ENCODE measurements around the gene LRRC25. TPM values are rescaled to one million over a fixed set of nuclear protein-coding genes. Genes with fewer than 3 reads are reported as not detected.
A peak's percentile ranks its signal among the peaks of the same experiment; 100 is the strongest.

LRRC25 gene
- total RNA-seq, 1 donor from 2014 or later: not detected

DNA sequence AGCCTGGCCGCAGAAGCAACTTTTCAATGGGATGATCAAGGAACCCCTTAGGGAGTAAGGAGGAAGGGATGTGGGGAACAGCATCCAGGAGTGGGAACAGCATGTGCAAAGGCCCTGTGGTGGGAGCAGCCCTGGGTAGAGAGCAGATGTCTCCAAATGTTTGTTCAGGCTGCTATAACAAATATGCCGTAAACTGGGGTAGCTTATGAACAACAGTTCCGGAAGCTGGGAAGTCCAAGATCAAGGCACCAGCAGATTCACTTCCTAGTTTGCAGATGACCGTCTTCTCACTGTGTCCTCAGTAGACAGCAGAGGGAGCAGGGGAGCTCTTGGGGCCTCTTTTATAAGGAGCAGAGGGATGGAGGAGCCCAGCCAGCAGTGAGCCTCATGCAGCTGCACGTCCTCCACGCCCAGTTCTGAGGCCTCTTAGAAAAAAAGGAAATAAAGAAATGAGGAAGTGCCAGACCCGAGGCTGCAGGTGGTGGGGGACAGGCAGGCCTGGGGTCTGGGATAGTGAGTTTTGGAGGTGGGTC, 4.2 kb upstream of the LRRC25 start:
- TF ChIP-seq, protein P1, sequence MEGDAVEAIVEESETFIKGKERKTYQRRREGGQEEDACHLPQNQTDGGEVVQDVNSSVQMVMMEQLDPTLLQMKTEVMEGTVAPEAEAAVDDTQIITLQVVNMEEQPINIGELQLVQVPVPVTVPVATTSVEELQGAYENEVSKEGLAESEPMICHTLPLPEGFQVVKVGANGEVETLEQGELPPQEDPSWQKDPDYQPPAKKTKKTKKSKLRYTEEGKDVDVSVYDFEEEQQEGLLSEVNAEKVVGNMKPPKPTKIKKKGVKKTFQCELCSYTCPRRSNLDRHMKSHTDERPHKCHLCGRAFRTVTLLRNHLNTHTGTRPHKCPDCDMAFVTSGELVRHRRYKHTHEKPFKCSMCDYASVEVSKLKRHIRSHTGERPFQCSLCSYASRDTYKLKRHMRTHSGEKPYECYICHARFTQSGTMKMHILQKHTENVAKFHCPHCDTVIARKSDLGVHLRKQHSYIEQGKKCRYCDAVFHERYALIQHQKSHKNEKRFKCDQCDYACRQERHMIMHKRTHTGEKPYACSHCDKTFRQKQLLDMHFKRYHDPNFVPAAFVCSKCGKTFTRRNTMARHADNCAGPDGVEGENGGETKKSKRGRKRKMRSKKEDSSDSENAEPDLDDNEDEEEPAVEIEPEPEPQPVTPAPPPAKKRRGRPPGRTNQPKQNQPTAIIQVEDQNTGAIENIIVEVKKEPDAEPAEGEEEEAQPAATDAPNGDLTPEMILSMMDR (conservative IDR thresholded peaks at IDR 0.05): peak; percentile 54
- Mint-ChIP-seq H3K36me3 (ENCODE audit: low read depth) (no peaks in the 10 kb centered on the region), H3K27me3 (ENCODE audit: low read depth) (peaks cover 15% of the 10 kb centered on the region), H3K4me1 (peaks cover 4% of the 10 kb centered on the region), H3K27ac (ENCODE audit: unreplicated experiment) (no peak overlapping the region), H3K4me3 (no peak overlapping the region), H3K9me3 (no peaks in the 10 kb centered on the region)
- no peak for DNase-seq (ENCODE audit: low read depth, low spot score)

DNA sequence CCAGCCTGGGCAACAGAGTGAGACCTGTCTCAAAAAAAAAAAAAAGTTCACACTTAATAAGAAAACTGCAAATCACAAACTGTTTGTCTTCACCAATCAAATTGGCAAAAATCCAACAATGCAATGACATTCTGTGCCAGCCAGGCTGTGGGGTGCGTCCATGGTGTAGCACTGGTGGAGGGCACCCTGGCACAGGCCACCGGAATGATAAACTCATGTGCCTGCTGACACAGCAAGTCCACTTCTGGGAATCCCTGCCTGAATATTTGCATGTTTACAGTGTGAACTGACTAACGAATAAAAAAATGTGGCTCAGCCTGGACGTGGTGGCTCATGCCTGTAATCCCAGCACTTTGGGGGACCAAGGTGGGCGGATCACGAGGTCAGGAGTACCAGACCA, 1.6 kb upstream of the LRRC25 start:
- no peak for DNase-seq (ENCODE audit: low read depth, low spot score)
- H3K9me3 Mint-ChIP-seq: no peaks in the 10 kb centered on the region
- TF ChIP-seq, protein P1 (conservative IDR thresholded peaks at IDR 0.05): no peak
- no peak overlapping the region for H3K27ac Mint-ChIP-seq (ENCODE audit: unreplicated experiment)
- peaks cover 15% of the 10 kb centered on the region for H3K27me3 Mint-ChIP-seq (ENCODE audit: low read depth)
- peaks cover 4% of the 10 kb centered on the region for H3K4me1 Mint-ChIP-seq
- no peaks in the 10 kb centered on the region for H3K36me3 Mint-ChIP-seq (ENCODE audit: low read depth)
- H3K4me3 Mint-ChIP-seq: no peak overlapping the region

DNA sequence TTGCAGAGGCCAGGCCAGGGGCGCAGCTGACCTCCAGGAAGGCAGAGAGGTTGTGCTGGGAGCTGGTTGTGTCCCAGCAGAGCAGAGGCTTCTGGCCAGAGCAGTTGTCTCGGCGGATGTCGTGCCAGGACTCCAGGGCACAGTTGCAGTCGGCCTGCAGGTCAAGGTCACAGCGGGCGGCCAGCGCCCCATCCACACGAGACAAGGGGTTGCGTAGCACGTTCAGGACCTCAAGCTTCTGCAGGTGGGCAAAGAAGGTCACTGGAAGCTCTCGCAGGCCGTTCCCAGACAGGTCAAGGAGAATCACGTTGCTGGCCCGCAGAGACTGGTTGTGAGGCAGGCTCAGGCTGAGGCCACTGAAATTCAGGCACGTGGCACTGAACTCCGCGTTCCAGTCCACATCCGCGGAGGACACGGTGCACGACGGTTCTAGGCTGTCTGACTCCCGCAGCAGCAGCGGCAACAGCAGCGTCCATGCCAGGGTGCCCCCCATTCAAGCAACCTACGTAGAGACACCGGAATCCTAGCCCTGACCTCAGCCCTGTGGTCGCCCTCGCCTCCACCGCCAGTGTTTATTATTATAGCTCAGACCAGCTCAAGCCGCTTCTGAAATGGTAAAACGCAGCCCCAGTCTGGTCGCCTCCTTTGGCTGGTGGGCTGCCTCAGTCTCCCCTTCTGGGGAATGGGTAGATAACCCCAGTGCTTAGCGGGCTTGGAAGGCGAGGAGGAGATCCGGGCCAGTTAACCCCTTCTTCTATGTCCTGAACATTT, 766 bp downstream of the LRRC25 start:
- Mint-ChIP-seq H3K4me3 (no peak overlapping the region), H3K36me3 (ENCODE audit: low read depth) (no peaks in the 10 kb centered on the region), H3K9me3 (no peaks in the 10 kb centered on the region), H3K27me3 (ENCODE audit: low read depth) (peaks cover 13% of the 10 kb centered on the region), H3K4me1 (peaks cover 2% of the 10 kb centered on the region), H3K27ac (ENCODE audit: unreplicated experiment) (no peak overlapping the region)
- DNase-seq (ENCODE audit: low read depth, low spot score): no peak
- TF ChIP-seq, protein P1 (conservative IDR thresholded peaks at IDR 0.05): no peak

DNA sequence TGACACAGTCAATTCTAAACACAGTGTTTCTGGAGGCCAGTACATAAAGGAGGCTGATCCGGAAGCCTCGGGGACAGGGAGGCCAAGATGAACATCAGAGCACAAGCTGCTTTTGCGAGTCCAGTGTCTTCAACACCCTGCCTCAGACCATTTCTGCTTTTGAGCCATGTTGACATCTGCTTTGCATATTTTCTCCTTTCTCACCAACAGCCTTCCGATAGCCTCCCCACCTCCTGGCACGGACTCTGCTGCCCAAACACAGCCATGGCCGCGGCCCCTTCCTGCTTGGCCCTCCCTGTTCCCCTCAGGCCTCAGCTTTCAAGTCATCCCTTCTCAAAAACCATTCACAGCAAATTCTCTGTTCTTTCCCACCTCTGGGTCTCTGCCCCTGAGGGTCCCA, 3.6 kb downstream of the LRRC25 start:
- Mint-ChIP-seq H3K36me3 (ENCODE audit: low read depth) (no peaks in the 10 kb centered on the region), H3K27ac (ENCODE audit: unreplicated experiment) (no peak overlapping the region), H3K9me3 (no peaks in the 10 kb centered on the region), H3K4me1 (no peaks in the 10 kb centered on the region), H3K27me3 (ENCODE audit: low read depth) (peaks cover 32% of the 10 kb centered on the region), H3K4me3 (no peak overlapping the region)
- DNase-seq (ENCODE audit: low read depth, low spot score): no peak
- TF ChIP-seq, protein P1 (conservative IDR thresholded peaks at IDR 0.05): no peak

DNA sequence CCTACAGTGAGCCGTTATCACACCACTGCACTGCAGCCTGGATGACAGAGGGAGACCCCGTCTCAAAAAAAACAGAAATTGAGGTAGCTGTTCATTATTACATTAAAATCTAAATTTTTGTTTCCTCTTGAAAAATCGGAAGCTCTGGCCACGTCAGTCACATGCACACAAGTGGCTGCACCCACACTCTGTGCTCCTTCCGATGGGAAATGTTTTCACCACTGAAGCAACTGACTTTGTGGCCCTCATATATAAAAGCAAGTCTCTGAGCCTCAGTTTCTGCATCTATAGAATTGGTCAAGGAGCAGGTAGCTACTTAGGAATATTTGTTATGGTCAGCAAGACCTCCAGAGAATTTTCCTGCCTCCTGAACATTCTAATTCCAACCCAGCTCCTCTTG, 4.5 kb downstream of the LRRC25 start:
- TF ChIP-seq, protein P1 (conservative IDR thresholded peaks at IDR 0.05): no peak
- Mint-ChIP-seq H3K4me1 (no peaks in the 10 kb centered on the region), H3K9me3 (no peaks in the 10 kb centered on the region), H3K4me3 (no peak overlapping the region), H3K27ac (ENCODE audit: unreplicated experiment) (no peak overlapping the region), H3K27me3 (ENCODE audit: low read depth) (peaks cover 35% of the 10 kb centered on the region), H3K36me3 (ENCODE audit: low read depth) (no peaks in the 10 kb centered on the region)
- DNase-seq (ENCODE audit: low read depth, low spot score): no peak

Measured in neural crest cell (in vitro differentiated cells).